Neural progenitor cell (in vitro differentiated cells): Measurements from ENCODE around the gene PDE7B. TPM values are rescaled to one million over a fixed set of nuclear protein-coding genes. Genes with fewer than 3 reads are reported as not detected.

Experiments
- DNase-seq: peaks from one replicate; pipeline ENCODE4 v3.0.0-alpha.2; 2016; ENCODE audit warnings: low spot score
- H2AFZ ChIP-seq: fragments of 200-600 bp; sonication (generic); replicated peaks from 2 replicates; pipeline ENCODE4 v1.6.1; 2016; ENCODE audit warnings: antibody characterized with exemption
- H3F3A ChIP-seq: fragments of 200-600 bp; sonication (generic); 2 replicates; pipeline ENCODE4 v1.6.1; 2016; ENCODE audit warnings: antibody characterized with exemption, low read depth
- H3K27ac ChIP-seq: fragments of 200-600 bp; sonication (generic); 2 replicates; pipeline ENCODE4 v1.5.1; 2016; ENCODE audit warnings: mild to moderate bottlenecking
- H3K27me3 ChIP-seq: fragments of 200-600 bp; sonication (generic); 2 replicates; pipeline ENCODE4 v1.6.1; 2016; ENCODE audit warnings: mild to moderate bottlenecking, moderate library complexity
- H3K36me3 ChIP-seq: fragments of 200-600 bp; sonication (generic); 2 replicates; pipeline ENCODE4 v1.5.1; 2016
- H3K4me1 ChIP-seq: fragments of 200-600 bp; sonication (generic); 2 replicates; pipeline ENCODE4 v1.6.1; 2016; ENCODE audit warnings: mixed run types
- H3K4me2 ChIP-seq: fragments of 200-600 bp; sonication (generic); 2 replicates; pipeline ENCODE4 v1.6.1; 2016
- H3K4me3 ChIP-seq: fragments of 200-600 bp; sonication (generic); 2 replicates; pipeline ENCODE4 v1.5.1; 2016
- H3K79me2 ChIP-seq: fragments of 200-600 bp; sonication (generic); 2 replicates; pipeline ENCODE4 v1.6.1; 2016; ENCODE audit warnings: low read depth
- H3K9ac ChIP-seq: fragments of 200-600 bp; sonication (generic); 2 replicates; pipeline ENCODE4 v1.6.1; 2016
- H3K9me3 ChIP-seq: fragments of 200-600 bp; sonication (generic); 2 replicates; pipeline ENCODE4 v1.5.1; 2016; ENCODE audit warnings: low read depth
- H4K20me1 ChIP-seq: fragments of 200-600 bp; sonication (generic); 2 replicates; pipeline ENCODE4 v1.6.1; 2016; ENCODE audit warnings: low read depth
- H3K27ac Mint-ChIP-seq: 3 replicates; pipeline ENCODE4 v1.8.0; 2021; ENCODE audit warnings: mixed read lengths
- H3K27me3 Mint-ChIP-seq: 2 replicates; pipeline ENCODE4 v1.8.0; 2022; ENCODE audit warnings: low read depth, mild to moderate bottlenecking, inconsistent platforms, moderate library complexity, mixed read lengths; ENCODE audit not compliant: insufficient read depth
- H3K36me3 Mint-ChIP-seq: 3 replicates; pipeline ENCODE4 v1.8.0; 2021; ENCODE audit warnings: mixed read lengths
- H3K4me1 Mint-ChIP-seq: 3 replicates; pipeline ENCODE4 v1.8.0; 2021; ENCODE audit warnings: mixed read lengths
- H3K4me3 Mint-ChIP-seq: 3 replicates; pipeline ENCODE4 v1.8.0; 2021; ENCODE audit warnings: mild to moderate bottlenecking, moderate library complexity, mixed read lengths
- H3K9me3 Mint-ChIP-seq: 3 replicates; pipeline ENCODE4 v1.8.0; 2020; ENCODE audit warnings: mixed read lengths
- EZH2 ChIP-seq: fragments of 200-600 bp; sonication (generic); IDR thresholded peaks from 2 replicates; pipeline ENCODE4 v1.6.1; 2017; ENCODE audit warnings: antibody characterized with exemption, mild to moderate bottlenecking, moderate library complexity
- EZH2phosphoT487 ChIP-seq: fragments of 200-600 bp; sonication (generic); IDR thresholded peaks from 2 replicates; pipeline ENCODE4 v1.6.1; 2017; ENCODE audit warnings: antibody characterized with exemption
- total RNA-seq: library from RNA; depleted of rRNA; stranded (reverse); fragments of >200 nt; gene quantifications from 2 replicates; pipeline ENCODE4 v1.2.3, GENCODE V29; 2015; ENCODE audit warnings: low replicate concordance
- TF ChIP-seq, protein P1 (sequence below): fragments of 200-600 bp; sonication (generic); IDR thresholded peaks from 2 replicates; pipeline ENCODE4 v1.5.1; 2017; ENCODE audit warnings: antibody characterized with exemption, mild to moderate bottlenecking

PDE7B gene
- total RNA-seq, 1 donor from 2014 or later, result 0.04 TPM

DNA sequence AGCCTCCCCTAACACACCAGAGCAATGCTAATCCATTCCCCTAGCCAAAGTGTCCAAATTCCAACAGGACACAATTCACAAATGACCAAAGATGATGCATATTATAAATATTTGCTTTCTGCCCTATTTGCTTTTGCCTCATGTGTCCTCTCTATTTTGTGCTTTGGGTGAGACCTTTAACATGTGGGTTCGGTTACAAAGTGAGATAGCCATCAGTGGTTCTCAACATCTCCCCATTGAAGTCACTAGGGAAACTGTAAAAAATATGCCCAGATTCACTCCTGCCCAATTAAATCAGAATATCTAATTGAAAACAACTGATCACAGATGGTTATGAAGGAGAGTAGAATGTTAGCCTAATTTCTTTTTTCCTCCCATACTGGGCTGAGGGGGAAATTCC is 239.4 kb downstream of the PDE7B start:
- H3K36me3 Mint-ChIP-seq, result no peaks in the 10 kb centered on the region
- Histone ChIP-seq H3K79me2 (no peaks in the 10 kb centered on the region), H3K27ac (no peak overlapping the region), H3K4me2 (no peak overlapping the region), H3K9me3 (no peaks in the 10 kb centered on the region), H3F3A (no peaks in the 10 kb centered on the region), H3K27me3 (no peaks in the 10 kb centered on the region), H3K36me3 (no peaks in the 10 kb centered on the region), H3K4me1 (no peaks in the 10 kb centered on the region), H3K9ac (no peak overlapping the region), H3K4me3 (no peak overlapping the region), H2AFZ (no peak overlapping the region), H4K20me1 (no peaks in the 10 kb centered on the region)
- H3K4me1 Mint-ChIP-seq, result no peaks in the 10 kb centered on the region
- TF ChIP-seq EZH2phosphoT487 (no peak), EZH2 (no peak)
- TF ChIP-seq, protein P1, sequence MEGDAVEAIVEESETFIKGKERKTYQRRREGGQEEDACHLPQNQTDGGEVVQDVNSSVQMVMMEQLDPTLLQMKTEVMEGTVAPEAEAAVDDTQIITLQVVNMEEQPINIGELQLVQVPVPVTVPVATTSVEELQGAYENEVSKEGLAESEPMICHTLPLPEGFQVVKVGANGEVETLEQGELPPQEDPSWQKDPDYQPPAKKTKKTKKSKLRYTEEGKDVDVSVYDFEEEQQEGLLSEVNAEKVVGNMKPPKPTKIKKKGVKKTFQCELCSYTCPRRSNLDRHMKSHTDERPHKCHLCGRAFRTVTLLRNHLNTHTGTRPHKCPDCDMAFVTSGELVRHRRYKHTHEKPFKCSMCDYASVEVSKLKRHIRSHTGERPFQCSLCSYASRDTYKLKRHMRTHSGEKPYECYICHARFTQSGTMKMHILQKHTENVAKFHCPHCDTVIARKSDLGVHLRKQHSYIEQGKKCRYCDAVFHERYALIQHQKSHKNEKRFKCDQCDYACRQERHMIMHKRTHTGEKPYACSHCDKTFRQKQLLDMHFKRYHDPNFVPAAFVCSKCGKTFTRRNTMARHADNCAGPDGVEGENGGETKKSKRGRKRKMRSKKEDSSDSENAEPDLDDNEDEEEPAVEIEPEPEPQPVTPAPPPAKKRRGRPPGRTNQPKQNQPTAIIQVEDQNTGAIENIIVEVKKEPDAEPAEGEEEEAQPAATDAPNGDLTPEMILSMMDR, result no peak
- no peak for DNase-seq
- no peak overlapping the region for H3K27ac Mint-ChIP-seq
- H3K27me3 Mint-ChIP-seq, result peaks cover 3% of the 10 kb centered on the region
- peaks cover 5% of the 10 kb centered on the region for H3K9me3 Mint-ChIP-seq
- H3K4me3 Mint-ChIP-seq, result no peak overlapping the region

DNA sequence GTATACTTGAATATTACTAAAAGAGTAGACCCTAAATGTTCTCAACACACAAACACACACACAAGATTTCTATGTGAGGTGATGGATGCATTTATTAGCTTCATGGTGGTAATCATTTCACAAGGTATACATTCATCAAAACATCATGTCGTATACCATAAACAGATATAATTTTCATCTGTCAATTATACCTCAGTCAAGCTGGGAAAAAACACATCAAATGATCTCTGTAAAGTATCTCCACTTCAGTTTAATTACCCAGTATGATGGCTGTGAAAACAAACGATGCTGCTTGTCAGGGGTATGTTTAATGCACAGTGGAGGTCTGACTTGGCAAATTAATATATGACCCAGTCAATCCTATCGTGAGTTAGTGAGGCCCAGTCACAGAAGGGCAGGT is 241.4 kb downstream of the PDE7B start:
- Histone ChIP-seq H3K27ac (no peak overlapping the region), H3K9me3 (no peaks in the 10 kb centered on the region), H4K20me1 (no peaks in the 10 kb centered on the region), H3F3A (no peaks in the 10 kb centered on the region), H3K4me2 (no peak overlapping the region), H3K79me2 (no peaks in the 10 kb centered on the region), H3K4me3 (no peak overlapping the region), H3K36me3 (no peaks in the 10 kb centered on the region), H3K4me1 (no peaks in the 10 kb centered on the region), H2AFZ (no peak overlapping the region), H3K9ac (no peak overlapping the region), H3K27me3 (no peaks in the 10 kb centered on the region)
- TF ChIP-seq, protein P1, result no peak
- TF ChIP-seq EZH2, result no peak
- Mint-ChIP-seq H3K27ac (no peak overlapping the region), H3K4me3 (no peak overlapping the region), H3K36me3 (no peaks in the 10 kb centered on the region), H3K4me1 (no peaks in the 10 kb centered on the region), H3K27me3 (peaks cover 3% of the 10 kb centered on the region), H3K9me3 (peaks cover 5% of the 10 kb centered on the region)
- no peak for DNase-seq

GRCh38 chr6:136093835-136094234 is 242.3 kb downstream of the PDE7B start:
- Mint-ChIP-seq H3K4me3 (no peak overlapping the region), H3K4me1 (no peaks in the 10 kb centered on the region), H3K27me3 (peaks cover 3% of the 10 kb centered on the region), H3K9me3 (peaks cover 5% of the 10 kb centered on the region), H3K27ac (no peak overlapping the region), H3K36me3 (no peaks in the 10 kb centered on the region)
- Histone ChIP-seq H4K20me1 (no peaks in the 10 kb centered on the region), H3K4me2 (no peak overlapping the region), H3F3A (no peaks in the 10 kb centered on the region), H3K4me3 (no peak overlapping the region), H2AFZ (no peak overlapping the region), H3K4me1 (no peaks in the 10 kb centered on the region), H3K36me3 (no peaks in the 10 kb centered on the region), H3K79me2 (no peaks in the 10 kb centered on the region), H3K27ac (no peak overlapping the region), H3K27me3 (no peaks in the 10 kb centered on the region), H3K9me3 (no peaks in the 10 kb centered on the region), H3K9ac (no peak overlapping the region)
- TF ChIP-seq EZH2 (no peak), EZH2phosphoT487 (no peak)
- TF ChIP-seq, protein P1, result no peak
- DNase-seq, result no peak
